ENCODE measurements around the gene TNS1.

DNA sequence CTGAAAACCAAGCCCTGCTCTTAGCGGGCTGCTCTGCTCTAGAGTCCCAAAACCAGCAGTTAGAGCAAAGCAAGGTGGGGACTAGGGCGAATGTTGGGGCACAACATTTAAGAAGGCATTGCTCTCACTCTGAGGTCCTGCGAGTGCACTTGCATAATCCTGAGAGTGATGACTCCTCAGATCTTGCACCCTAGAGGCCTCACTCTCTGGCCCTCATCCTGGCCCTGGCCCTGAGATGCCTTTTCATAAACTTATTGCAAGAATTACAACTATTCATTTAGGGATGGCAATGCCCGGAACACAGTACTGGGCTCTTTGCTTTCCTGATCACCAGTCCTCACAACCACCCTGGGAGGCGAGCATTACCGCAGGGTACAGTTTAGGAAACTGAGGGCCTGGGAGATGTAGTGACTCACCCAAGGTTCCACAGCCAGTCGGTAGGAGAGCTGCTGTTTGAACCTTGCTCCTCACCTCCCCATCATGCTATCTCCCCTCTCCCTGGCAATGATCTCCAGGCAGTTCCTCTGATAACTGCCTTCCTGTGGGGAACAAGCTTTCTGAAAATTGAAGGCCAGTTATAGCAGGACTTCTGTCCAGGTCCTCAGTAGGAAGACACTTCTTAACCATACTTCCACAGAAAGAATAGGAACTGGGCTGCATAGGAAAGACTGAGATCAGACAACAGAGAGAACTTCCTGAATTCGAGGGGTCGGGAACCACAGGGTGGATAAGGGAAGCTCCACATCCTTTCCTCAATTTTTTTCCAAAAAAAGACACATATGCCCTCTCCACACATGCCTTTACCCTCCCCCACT, 91.3 kb downstream of the TNS1 start:
- no peak for TF ChIP-seq POLR2A (IDR thresholded peaks at IDR 0.05)
- TF ChIP-seq, protein P1, sequence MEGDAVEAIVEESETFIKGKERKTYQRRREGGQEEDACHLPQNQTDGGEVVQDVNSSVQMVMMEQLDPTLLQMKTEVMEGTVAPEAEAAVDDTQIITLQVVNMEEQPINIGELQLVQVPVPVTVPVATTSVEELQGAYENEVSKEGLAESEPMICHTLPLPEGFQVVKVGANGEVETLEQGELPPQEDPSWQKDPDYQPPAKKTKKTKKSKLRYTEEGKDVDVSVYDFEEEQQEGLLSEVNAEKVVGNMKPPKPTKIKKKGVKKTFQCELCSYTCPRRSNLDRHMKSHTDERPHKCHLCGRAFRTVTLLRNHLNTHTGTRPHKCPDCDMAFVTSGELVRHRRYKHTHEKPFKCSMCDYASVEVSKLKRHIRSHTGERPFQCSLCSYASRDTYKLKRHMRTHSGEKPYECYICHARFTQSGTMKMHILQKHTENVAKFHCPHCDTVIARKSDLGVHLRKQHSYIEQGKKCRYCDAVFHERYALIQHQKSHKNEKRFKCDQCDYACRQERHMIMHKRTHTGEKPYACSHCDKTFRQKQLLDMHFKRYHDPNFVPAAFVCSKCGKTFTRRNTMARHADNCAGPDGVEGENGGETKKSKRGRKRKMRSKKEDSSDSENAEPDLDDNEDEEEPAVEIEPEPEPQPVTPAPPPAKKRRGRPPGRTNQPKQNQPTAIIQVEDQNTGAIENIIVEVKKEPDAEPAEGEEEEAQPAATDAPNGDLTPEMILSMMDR (IDR thresholded peaks at IDR 0.05), result no peak
- TF ChIP-seq EP300 (IDR thresholded peaks at IDR 0.05), result peak in 1 of 2 donors; percentile 57

All from tibial nerve (tissue), 4 donors.